Superior temporal gyrus (tissue), 1 donor: Measurements from ENCODE around the gene SLC10A2.
"Not testable (repeated sequence)": the region's sequence is repeated elsewhere in the genome, so short reads cannot be mapped to it uniquely, and the experiment has no call there.

ENCODE experiments used
- DNase-seq: peaks from one replicate; pipeline ENCODE4 v3.0.0-alpha.2; 2016; ENCODE audit errors: extremely low spot score

The SLC10A2 gene, protein sequence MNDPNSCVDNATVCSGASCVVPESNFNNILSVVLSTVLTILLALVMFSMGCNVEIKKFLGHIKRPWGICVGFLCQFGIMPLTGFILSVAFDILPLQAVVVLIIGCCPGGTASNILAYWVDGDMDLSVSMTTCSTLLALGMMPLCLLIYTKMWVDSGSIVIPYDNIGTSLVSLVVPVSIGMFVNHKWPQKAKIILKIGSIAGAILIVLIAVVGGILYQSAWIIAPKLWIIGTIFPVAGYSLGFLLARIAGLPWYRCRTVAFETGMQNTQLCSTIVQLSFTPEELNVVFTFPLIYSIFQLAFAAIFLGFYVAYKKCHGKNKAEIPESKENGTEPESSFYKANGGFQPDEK

DNA sequence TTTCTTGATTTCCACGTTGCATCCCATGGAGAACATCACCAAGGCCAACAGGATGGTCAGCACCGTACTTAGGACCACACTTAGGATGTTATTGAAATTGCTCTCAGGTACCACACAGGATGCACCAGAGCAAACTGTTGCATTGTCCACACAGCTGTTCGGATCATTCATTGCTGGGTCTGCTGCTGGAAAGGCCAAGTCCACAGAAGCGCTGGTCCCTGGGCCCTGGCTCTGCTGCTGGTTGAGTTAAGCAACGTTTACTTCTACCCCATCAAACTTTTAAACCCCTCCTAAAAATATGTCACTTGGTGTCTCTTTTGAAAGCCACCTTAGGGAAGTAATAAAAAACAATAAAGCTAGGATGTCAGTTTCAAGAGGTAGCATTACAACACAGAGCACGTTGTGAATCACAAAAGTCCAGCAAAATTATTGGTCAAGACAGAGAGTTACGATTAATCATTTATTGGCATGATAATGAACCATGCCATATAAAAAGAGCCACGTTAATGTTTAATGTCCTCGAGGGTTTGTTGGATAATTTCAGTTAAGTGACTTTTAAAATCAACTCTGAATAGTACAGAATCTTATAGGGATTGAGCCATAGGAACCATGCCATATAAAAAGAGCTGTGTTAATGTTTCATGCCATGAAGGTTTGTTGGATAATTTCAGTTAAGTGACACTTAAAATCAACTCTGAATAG lies at the start of gene SLC10A2:
SLC10A2 (minus strand) TSS at position 339 of the 702 bp plus-strand sequence; CDS start at position 171, 168 bp downstream.
- DNase-seq: no peak

DNA sequence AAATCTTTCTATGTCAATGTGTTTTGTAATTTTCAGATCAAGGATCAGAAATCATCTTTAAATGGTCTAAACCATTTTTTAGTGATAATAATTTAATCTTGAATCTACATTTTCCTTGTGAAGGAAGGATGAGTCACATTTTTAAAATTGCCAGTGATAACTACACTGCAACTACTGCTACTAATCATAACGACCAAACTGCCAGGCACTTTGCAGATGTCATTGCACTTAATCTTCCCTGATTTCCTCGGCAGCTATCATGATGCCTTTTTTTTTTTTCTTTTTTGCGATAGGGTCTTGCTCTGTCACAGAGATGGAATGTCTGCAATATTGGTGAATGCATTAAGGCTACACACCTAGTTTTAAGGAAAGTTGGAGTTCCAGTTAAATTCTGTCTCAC lies 41.4 kb upstream of the SLC10A2 start:
- DNase-seq: no peak

DNA sequence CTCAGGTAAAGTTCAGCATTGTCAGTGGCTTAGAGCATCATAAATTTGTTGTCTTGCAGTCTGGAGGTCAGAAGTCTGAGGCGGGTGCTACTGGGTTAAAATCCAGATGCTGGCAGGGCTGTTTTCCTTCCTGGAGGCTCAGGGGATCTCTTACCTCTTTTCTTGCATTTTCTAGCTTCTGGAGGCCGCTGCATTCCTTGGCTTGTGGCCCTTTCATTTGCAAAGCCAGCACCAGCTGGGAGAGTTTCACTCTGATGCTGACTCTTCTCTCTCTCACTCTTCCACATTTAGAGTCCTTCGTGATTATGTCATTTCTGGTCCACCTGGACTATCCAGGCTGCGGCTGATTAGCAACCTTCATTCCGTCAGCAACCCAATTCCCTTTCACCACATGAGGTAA lies 38.1 kb upstream of the SLC10A2 start:
- DNase-seq: no peak

DNA sequence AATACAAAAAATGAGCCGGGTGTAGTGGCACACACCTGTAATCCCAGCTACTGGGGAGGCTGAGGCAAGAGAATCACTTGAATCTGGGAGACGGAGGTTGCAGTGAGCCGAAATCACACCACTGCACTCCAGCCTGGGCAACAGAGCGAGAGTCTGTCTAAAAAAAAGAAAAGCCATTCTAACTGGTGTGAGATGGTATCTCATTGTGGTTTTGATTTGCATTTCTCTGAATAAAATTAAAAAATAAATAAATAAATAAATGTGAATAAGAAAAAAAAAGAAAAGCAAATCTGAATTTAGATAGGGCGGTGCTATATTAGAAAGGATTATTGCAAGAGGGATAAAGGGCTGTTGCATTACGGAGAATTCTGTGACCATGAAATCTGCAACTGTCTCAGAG lies 37.2 kb upstream of the SLC10A2 start:
- DNase-seq: not testable (repeated sequence)

DNA sequence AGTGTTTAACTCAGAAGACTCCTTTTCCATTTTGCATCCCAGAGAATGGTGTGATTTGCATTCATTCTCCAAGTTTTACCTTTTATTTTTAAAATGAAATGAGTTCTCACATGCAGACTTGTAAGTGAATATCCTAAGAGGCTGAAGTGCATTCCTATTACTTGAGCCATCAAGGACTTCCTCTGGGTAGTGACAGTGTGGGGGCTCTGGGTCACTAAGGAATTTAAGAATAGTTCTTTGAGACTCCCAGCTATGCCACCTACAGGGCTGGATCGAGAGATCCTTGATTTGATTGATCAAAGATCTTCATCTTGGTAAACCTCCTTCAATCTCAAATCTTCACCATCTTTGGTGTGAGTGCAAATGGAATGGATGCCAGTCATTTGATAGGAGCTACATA lies 36.3 kb upstream of the SLC10A2 start:
- DNase-seq: no peak

DNA sequence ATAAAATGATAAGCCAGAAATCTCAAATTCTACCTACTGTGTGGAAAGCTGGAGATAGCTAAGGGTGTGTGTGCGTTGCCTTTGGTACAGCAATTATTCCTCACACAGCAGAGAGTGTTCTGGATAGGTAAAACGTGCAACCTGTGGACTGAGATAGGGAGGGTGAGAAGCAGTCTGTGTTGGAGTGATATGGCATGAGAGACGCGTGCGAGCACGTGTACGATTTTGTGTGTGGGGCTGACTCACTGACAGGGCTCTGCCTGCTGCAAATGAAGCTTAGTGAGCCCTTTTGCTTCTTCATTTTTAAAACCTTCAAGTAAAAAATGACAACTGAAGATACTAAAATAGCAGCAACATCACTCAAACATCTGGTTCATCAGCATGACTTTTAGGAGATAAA lies 35.7 kb upstream of the SLC10A2 start:
- no peak for DNase-seq

DNA sequence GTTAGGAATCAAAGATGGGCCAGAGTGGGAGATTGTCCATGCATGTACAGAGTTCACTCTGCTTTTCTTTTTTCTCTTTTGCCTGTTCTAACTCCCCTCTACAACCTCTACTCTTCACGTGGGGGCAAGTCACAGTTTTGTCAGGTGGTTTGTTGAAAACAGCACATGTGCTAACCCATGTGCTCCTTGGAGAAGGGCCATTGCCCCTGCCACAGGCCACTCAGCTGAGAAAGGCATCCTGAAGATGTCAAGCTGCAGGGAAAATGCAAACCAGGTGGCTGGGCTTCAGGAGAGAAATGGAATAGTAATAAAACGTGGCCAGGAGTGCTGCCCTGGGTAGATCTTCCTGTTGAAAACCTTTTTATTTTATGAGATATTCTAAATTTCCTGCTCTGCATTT lies 35.3 kb upstream of the SLC10A2 start:
- no peak for DNase-seq

DNA sequence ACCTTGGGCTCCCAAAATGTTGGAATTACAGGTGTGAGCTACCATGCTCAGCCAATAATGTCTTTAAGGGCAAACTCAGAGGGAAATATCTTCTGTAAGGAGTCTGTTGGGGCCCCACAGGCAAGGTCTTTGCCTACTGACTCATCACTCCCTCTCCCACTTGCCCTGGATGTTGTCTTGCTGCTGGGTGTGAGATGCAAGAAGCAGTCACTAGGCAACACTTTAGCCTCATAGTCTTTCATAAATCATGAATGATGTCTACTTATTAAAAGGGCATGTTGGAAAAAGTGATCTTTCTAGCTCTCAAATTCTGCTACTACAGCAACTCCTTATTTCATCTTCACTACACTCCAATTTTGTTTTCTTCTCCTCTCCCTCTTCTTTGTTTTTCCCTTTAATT lies 34.6 kb upstream of the SLC10A2 start:
- no peak for DNase-seq

DNA sequence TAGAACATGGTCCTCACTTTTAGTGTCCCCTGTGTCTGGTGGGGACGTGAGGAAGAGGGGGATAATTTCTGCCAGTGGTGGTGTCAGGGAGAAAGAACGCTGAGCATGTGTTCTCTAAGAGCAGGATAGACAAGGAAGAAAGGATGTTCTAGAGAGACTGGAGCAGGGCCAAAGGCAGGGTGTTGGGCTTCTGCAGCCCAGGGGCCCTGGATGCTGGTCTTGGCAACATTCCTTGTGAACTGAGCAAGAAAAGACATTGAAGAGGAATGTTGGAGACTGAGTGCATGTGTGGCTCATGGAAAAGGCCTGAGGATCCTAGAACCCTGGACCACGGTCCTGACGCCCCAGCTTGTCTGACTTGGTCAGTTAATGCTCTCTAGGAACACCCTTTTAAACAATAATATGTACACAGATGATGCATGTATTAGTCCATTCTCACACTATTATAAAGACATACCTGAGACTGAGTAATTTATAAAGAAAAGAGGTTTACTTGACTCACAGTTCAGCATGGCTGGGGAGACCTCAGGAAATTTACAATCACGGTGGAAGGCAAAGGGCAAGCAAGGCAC lies 33.6 kb upstream of the SLC10A2 start:
- no peak for DNase-seq

DNA sequence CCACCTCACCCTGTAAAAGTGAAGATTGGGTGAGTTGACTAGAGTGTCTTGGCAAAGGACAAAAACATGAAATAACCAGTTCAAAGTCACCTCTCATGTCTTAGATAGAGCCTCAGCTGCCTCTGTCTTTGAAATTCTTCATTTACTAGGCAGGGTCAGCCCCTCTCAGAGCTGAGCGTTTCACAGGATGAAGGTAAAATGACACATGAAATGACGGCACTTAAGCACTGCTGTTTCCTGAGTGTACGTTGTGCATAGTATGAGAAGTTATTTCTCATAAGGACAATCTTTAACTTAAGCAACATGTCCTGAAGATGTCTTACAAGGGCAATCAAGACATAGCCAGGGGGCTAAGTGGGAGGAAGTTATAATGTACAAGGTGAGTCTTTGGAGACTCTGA lies 32.3 kb upstream of the SLC10A2 start:
- DNase-seq: no peak

DNA sequence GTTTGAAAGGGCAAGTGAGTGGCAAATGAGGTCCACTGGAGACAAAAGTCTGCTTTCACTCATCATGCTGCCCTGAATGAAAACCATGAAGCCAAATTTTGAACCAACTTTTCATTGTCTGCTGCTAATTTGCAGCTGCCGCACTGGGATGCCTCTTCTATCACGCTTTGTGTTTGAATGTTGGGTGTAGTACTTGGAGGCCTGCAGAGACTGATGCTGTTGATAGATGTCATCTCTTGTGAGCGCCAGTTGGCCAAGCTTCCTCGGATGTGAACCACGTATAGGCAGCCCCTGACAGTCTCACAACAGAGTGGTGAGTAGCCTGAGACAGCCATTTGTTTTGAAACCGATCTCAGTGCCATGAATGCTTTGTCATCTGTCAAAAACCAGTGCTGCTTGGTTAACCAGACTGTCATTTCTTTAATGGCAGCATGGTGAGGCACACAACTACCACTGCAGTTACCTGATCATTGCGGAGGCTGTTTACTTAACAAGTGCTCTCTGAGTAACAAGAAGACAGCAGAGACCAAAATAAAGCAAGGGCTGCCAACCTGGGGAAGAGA lies 31.2 kb upstream of the SLC10A2 start:
- peak; percentile 90 for DNase-seq

DNA sequence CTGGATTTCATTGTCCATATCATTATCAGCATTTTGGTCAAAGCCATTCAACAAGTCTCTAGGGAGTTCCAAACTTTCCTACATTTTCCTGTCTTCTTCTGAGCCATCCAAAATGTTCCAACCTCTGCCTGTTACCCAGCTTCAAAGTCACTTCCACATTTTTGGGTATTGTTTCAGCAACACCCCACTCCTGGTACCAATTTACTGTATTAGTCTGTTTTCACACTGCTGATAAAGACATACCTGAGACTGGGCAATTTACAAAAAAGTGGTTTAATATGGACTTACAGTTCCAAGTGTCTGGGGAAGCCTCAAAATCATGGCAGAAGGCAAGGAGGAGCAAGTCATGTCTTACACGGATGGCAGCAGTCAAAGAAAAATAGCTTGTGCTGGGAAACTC lies 27.4 kb upstream of the SLC10A2 start:
- not testable (repeated sequence) for DNase-seq

DNA sequence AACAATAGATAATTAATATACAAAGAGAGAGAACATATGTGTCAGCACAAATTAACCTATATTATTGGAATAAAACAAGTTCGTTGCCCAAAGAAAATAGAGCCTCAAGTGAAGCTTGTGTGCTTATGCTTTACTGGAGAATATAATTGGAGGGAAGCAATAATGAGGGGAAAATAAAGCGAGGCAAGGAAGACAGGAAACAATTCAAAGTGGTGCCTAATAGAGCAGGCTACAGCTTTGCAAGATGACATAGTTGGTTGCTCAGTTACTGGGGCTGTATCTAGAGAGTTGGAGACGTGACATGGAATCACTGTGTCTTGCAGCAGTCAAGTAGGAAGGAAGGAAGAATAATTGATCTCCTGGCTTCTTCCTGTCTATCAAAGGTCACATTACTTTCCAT lies 21.1 kb upstream of the SLC10A2 start:
- DNase-seq: no peak

DNA sequence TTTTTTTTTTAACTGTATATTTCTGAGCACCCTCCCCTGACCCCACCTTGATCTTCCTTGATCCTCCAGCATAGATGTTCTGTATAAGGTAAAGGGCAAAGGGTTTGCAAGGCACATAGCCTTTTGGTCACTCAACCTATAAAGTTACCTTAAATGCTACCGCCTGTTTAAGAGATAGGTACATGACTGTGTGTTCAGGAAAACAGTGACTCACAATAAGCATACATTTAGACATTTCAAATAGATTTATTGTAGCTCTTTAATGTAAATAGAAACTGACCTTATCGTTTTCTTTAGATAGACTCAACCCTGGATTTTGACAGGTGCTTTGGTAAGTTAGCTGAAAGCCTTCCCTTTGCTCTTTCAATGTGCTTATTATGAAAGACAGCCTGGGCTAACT lies 15.2 kb upstream of the SLC10A2 start:
- DNase-seq: no peak

DNA sequence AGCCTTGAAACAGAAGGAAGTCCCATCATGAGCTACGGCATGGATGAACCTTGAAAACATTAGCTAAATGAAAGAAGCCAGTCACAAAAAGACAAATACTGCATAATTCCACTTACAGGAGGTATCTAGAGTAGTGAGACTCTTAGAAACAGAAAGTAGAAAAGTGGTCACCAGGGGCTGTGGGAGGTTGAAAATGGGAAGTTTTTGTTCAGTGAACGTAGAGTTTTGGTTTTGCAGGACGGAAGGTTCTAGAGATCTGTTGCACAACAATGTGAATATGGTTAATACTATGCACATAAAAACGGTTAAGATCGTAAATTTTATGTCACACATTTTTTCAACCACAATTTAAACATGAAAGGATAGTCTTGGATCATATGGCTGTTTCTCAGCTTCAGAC lies 11.9 kb upstream of the SLC10A2 start:
- DNase-seq: no peak

DNA sequence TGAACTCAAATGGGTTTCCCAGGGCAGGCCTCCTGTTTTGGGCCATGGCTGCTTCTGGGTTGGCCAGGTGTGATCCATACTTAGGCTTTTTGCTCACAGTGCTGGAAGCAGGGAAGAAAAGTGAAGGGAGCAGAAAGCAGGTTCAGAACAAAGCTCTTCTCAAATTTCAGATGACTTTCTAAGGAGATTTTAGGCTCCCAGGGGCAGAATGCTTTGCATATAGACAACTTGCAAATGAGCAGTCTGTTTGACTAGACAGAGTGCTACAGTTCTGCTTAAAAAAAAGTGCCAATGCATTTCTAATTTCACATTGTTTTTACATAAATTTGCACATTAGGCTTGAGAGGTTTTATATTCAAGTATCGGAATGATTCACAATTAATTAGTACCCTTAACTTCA lies 2.6 kb upstream of the SLC10A2 start:
- DNase-seq: no peak

DNA sequence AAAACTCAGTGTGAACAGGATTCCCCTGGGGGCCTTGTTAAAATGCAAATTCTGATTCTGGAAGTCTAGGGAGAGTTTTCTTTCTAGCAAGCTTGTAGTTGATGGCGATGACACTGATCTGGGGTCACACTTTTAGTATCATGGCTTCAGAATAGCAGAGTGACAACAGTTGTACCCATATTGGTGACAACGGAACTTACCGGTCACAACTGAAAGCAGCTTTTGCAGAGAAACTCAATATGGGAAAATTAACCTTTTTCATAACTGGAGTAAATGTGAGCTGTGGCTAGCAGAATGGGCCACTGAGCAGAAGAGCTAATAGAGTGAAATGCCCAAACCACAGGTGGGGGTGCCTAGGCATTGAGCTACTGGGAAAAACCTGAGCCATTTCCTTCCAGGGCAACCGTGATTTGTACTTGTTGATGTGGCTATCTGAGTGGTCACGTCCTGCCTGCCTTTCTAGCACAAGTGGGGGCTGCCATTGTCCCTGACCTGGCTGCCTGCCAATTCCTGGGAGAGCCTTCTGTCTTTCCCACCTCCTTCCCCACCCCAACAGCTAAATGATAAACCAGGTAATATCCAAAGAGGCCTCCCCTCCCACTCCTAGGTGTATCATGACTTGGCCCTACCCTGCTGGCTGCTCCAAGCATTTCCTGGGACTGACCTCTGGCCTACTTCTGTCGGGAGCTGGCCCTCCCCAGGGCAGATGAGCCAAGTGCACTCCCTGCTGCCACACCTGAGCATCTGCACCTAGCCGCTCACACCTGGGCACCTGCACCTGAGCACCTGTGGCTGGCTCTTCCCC lies 1.7 kb upstream of the SLC10A2 start:
- no peak for DNase-seq

DNA sequence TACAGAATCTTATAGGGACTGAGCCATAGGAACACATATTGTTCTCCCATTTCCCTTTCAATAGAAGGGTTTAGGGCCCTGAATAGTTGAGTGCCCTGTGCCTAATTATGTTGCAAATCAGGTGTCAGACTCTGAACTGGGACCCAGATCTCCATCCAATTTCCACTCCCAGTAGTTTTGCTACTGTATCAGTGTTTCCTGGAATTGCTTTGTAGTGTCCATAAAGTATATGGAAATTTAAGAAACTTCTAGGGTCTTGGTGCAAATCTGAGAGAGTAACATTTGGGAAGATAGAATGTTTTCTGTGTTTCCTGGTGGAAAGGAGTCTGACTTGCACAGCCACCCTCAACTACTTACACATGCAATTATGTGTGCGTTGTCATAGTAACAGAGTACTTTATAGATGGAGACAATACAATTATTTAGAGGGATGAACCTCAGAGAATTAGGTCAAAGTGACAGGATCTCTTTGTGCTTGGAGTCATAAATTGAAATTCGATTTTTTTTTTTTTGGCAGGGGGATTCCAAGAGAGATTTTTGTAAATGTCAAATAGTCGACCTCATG lies 646 bp upstream of the SLC10A2 start:
- no peak for DNase-seq

DNA sequence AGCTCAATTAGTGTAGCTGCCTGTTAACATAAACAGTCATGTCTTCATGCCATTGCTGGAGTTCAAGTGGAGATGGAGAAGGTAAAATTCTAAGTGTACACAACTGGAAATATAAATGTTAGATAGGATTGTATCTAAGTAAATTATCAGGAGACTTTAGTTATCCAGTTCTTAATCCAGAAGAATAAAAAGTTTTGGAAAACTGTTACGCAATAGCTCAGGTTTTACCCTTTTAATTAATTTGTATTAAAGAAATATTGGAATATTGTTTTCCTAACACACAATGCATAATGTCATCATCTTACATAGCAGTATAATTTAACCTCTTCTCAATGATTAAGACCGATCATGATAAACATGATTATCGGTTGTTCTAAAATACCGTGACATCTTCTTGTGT lies 2.8 kb downstream of the SLC10A2 start:
- DNase-seq: no peak

DNA sequence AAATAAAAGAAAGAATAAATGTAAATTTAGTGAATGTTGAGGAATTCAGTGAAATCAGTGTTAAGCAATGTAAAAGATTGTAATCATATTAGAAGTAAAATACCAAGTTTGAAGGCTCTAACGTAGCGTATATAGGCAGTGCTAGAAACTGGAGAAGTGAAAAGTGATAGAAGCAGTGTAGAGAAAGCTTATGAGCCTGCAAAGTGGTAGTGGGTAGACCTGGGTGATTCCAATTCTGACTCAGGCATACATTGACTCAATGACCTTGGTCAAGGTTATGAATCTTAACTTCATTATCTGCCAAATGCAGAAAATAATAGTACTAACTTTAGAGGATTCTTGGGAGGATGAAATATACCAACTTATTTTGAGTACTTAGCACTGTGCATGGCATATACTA lies 4.1 kb downstream of the SLC10A2 start:
- DNase-seq: no peak

DNA sequence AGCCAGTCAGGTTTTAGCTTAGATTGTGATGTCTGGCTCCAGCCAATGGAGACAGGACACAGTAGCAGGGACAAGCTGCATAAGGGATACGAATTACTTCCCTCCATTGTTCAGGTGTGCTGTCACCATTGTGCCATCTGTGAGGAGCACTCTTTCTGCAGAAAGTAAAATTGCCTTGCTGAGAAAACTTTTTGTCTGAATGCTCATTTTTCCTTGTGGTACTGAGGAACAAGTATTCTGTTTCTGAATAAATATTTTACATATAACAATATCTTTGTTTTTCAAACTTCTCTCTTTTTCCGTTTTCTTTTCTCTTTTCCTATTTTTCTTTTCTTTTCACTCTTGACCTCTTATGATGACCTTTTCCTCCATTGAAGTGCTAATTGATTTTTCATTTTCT lies 10.2 kb downstream of the SLC10A2 start:
- DNase-seq: no peak

DNA sequence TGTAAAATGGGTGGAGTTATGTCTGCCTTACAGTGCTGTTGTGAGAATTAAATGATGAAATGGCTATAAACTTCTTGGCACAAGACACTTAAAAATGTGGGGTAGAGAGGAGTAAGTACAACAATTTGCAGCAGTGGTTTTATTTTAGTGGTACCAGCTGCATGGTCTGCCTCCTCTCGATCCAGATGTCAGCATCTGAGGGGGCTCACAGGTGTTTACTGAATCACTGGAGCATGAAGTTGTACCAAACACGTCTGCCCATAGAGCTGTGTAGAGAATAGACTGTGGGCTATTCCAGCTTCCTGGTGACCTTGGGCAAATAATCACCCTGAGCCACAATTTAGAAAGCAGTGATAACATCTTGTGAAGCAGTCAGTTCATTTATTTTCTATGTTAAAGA lies 11.1 kb downstream of the SLC10A2 start:
- DNase-seq: no peak
